Neural crest cell (in vitro differentiated cells): ENCODE results near the gene HEMK1. TPM values are rescaled to one million over a fixed set of nuclear protein-coding genes. Genes with fewer than 3 reads are reported as not detected.
A peak's percentile ranks its signal among the peaks of the same experiment; 100 is the strongest.

ENCODE experiments used
- DNase-seq: peaks from one replicate; pipeline ENCODE4 v3.0.0; 2021; ENCODE audit warnings: low read depth, mixed read lengths, low spot score
- H3K27ac Mint-ChIP-seq: one replicate; pipeline ENCODE4 v1.8.0; 2021; ENCODE audit warnings: mild to moderate bottlenecking, mixed read lengths; ENCODE audit not compliant: unreplicated experiment
- H3K27me3 Mint-ChIP-seq: 2 replicates; pipeline ENCODE4 v1.8.0; 2021; ENCODE audit warnings: low read depth, mild to moderate bottlenecking, mixed read lengths
- H3K36me3 Mint-ChIP-seq: 2 replicates; pipeline ENCODE4 v1.8.0; 2021; ENCODE audit warnings: low read depth, mild to moderate bottlenecking, mixed read lengths
- H3K4me1 Mint-ChIP-seq: 2 replicates; pipeline ENCODE4 v1.8.0; 2021; ENCODE audit warnings: mixed read lengths
- H3K4me3 Mint-ChIP-seq: one replicate; pipeline ENCODE4 v1.8.0; 2021; ENCODE audit warnings: mild to moderate bottlenecking, mixed read lengths
- H3K9me3 Mint-ChIP-seq: 2 replicates; pipeline ENCODE4 v1.8.0; 2021; ENCODE audit warnings: mixed read lengths
- total RNA-seq: library from RNA; stranded (reverse); gene quantifications from 2 replicates; pipeline ENCODE4 v1.2.1, GENCODE V29; 2021
- TF ChIP-seq, protein P1 (sequence below): fragments of 200-600 bp; sonication (generic); conservative IDR thresholded peaks from 2 replicates; pipeline ENCODE4 v1.5.0; 2021; ENCODE audit warnings: antibody characterized with exemption, mild to moderate bottlenecking

The HEMK1 gene
- total RNA-seq, 1 donor from 2014 or later: 22.8 TPM

DNA sequence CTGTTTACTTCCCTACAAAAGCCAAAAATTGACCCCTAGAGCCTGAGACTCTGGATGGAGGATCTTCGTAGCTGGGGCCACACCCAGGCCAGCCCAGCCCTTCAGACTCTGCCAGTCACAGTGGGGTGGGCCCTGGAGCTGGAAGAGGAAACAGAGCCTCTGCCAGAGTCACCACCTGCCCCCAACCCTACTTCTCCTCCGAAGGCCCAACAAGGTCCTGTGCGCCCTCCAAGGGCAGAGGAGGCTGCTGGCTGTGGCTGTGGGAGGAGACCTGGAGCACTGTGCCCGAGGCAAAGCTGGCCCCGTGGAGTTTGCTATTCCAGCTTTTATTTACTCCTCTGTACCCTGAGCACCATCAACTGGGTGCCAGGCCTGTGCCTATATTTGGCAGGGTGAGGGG, 23.2 kb downstream of the HEMK1 start:
- H3K27me3 Mint-ChIP-seq: no peaks in the 10 kb centered on the region
- no peak for DNase-seq
- no peaks in the 10 kb centered on the region for H3K4me1 Mint-ChIP-seq
- H3K27ac Mint-ChIP-seq: peak overlapping the region; percentile 19
- TF ChIP-seq, protein P1, sequence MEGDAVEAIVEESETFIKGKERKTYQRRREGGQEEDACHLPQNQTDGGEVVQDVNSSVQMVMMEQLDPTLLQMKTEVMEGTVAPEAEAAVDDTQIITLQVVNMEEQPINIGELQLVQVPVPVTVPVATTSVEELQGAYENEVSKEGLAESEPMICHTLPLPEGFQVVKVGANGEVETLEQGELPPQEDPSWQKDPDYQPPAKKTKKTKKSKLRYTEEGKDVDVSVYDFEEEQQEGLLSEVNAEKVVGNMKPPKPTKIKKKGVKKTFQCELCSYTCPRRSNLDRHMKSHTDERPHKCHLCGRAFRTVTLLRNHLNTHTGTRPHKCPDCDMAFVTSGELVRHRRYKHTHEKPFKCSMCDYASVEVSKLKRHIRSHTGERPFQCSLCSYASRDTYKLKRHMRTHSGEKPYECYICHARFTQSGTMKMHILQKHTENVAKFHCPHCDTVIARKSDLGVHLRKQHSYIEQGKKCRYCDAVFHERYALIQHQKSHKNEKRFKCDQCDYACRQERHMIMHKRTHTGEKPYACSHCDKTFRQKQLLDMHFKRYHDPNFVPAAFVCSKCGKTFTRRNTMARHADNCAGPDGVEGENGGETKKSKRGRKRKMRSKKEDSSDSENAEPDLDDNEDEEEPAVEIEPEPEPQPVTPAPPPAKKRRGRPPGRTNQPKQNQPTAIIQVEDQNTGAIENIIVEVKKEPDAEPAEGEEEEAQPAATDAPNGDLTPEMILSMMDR: no peak
- H3K36me3 Mint-ChIP-seq: no peaks in the 10 kb centered on the region
- no peak overlapping the region for H3K4me3 Mint-ChIP-seq
- no peaks in the 10 kb centered on the region for H3K9me3 Mint-ChIP-seq

DNA sequence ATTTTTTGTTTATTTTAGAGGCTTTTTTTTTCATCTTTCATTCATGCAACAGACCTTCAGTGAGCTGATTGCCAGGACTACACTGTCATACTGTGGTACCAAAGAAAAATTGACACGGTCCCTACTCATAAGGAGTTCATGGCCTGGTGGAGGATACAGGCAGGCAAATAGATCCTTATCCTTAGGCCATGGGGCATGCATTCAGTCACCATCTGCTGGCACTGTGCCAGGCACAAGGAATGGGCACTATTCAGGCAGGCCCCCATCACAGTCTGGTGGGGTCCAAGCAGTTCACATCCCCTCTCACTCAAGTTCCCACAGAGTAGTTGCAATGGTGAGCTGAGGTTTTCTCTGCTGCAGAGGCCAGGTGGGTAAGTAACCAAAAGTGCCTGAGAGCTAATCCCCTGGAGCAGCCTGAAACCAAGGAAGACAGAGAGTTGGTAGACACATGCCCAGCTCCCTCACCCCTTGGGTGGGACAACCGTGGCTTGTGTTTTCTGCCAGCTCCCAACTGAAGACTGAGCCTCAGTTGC, 25.0 kb downstream of the HEMK1 start:
- no peaks in the 10 kb centered on the region for H3K4me1 Mint-ChIP-seq
- H3K4me3 Mint-ChIP-seq: no peak overlapping the region
- no peak for DNase-seq
- no peaks in the 10 kb centered on the region for H3K36me3 Mint-ChIP-seq
- TF ChIP-seq, protein P1: no peak
- H3K27me3 Mint-ChIP-seq: no peaks in the 10 kb centered on the region
- no peaks in the 10 kb centered on the region for H3K9me3 Mint-ChIP-seq
- H3K27ac Mint-ChIP-seq: peak overlapping the region; percentile 27

DNA sequence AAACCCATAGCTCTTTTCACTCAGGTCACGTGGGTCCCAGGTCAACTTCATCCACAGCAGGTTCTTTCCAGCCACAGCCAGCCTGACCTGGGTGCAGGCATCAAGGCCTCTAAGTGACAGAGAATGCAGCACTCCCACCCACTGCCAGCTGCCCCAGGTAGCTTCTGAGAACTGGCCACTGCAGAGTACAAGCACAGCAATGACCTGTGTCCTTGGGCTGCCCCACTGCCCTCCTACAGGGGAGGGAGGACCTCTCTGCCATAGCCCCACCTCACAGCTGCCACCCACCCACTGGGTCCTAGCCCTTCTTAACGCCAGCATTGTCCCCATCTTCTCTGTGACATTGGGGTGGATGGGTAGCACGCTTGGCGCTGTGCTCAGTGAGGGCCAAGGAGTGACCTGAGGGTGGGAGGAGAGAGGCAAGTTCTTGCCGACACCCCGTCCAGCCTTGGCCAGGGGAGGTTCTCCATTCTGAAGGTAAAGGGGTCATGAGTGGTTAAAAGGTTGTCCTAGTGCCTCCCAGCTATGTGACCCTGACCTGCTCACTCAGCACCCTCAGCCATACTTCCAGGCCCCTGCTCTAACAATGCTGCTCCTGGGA, 29.9 kb downstream of the HEMK1 start:
- Mint-ChIP-seq H3K27me3 (no peaks in the 10 kb centered on the region), H3K9me3 (no peaks in the 10 kb centered on the region), H3K4me3 (no peak overlapping the region), H3K27ac (no peak overlapping the region), H3K36me3 (no peaks in the 10 kb centered on the region), H3K4me1 (peaks cover 5% of the 10 kb centered on the region)
- DNase-seq: no peak
- TF ChIP-seq, protein P1: no peak

DNA sequence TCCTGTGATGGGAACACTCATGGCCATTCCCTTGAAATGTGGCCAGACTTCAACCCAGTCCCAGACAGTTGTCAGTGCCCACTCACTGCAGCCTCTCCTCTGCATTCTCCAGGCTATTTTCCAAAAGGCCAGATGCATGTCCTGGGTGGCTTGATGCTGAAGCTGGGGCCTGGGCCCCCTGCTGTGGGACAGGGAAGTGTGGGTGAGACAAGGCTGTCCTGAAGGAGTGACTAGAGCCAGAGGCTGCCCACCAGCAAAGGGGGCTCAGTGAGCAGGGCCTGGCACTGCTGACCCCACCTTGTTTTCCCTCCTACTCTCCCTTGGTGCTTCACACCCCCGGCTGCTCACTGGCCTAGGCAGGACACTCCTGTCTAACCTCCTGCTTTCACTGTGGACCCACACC, 30.4 kb downstream of the HEMK1 start:
- Mint-ChIP-seq H3K27ac (no peak overlapping the region), H3K36me3 (no peaks in the 10 kb centered on the region), H3K27me3 (no peaks in the 10 kb centered on the region), H3K9me3 (no peaks in the 10 kb centered on the region), H3K4me3 (no peak overlapping the region), H3K4me1 (peaks cover 5% of the 10 kb centered on the region)
- TF ChIP-seq, protein P1: no peak
- DNase-seq: no peak

DNA sequence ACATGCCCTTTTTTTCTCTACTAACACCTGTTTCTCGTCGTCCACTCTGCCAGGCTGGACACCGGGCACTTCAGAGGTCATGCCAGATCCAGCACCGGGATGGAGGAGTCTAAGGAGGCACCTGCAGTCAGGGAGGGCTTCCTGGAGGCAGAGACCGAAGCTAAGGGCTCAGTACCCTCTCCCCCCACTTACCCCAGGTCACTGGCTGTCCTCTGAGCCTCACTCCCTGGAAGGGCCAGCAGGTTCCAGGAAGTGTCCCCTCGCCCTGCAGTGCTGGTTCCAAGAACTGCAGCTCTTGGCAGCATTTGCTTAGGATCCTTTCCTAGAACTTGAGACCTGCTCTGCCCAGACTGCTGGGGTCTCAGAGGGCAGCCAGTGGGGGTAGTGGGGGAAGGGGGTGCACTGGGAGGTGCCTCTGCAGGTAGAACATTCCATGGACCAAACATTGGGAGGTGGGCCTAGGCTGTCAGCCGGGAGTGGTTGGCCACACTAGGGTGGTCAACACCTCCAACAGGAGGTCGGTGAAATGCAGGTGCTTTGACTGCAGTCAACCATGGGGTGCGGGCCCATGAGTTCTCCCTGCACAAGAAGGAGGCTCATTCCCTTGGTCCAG, 30.9 kb downstream of the HEMK1 start:
- TF ChIP-seq, protein P1: no peak
- Mint-ChIP-seq H3K4me1 (peaks cover 5% of the 10 kb centered on the region), H3K36me3 (no peaks in the 10 kb centered on the region), H3K4me3 (no peak overlapping the region), H3K27ac (no peak overlapping the region), H3K9me3 (no peaks in the 10 kb centered on the region), H3K27me3 (no peaks in the 10 kb centered on the region)
- no peak for DNase-seq
